Lower lobe of right lung (tissue), 2 donors: ENCODE results near the gene LMLN. TPM values are rescaled to one million over a fixed set of nuclear protein-coding genes. Genes with fewer than 3 reads are reported as not detected.

Experiments
- ATAC-seq, 2 donors: fragments of 200-7000 bp; cut with Tn5 transposase; one replicate each; pipeline ENCODE4 v1.9.1; 2020 to 2022; ENCODE audit warnings: mild to moderate bottlenecking in 2 of 2, moderate library complexity in 2 of 2
- DNase-seq: peaks from one replicate; pipeline ENCODE4 v3.0.0-alpha.2; 2020
- H3K27ac ChIP-seq: fragments of 200-600 bp; one replicate; pipeline ENCODE4 v1.8.0; 2022
- H3K27me3 ChIP-seq: fragments of 200-600 bp; one replicate; pipeline ENCODE4 v1.8.0; 2022; ENCODE audit warnings: low read depth
- H3K36me3 ChIP-seq: fragments of 200-600 bp; one replicate; pipeline ENCODE4 v1.8.0; 2022; ENCODE audit warnings: mild to moderate bottlenecking
- H3K4me1 ChIP-seq: fragments of 200-600 bp; one replicate; pipeline ENCODE4 v1.8.0; 2022
- H3K4me3 ChIP-seq: fragments of 200-600 bp; one replicate; pipeline ENCODE4 v1.8.0; 2022; ENCODE audit warnings: mild to moderate bottlenecking
- H3K9me3 ChIP-seq: fragments of 200-600 bp; one replicate; pipeline ENCODE4 v1.8.0; 2022
- CTCF ChIP-seq: fragments of 200-600 bp; IDR thresholded peaks from one replicate; pipeline ENCODE4 v1.8.0; 2022; ENCODE audit warnings: antibody characterized with exemption, mild to moderate bottlenecking
- intact Hi-C: fragments of 100-400 bp; cut with DNase I; formaldehyde crosslinking; loops from one replicate; pipeline ENCODE4 v1.11.0; 2022
- total RNA-seq: library from RNA; stranded (reverse); fragmentation: NEBNext Ultra II Directional; extraction: Animal tissue kit (Norgen Biotek cat#: 25700); gene quantifications from one replicate; pipeline ENCODE4 v1.2.1, GENCODE V29; 2021
- donor health status: DM: no; HTN: yes; CAD: no; lungs with severe emphysema.

LMLN gene
- total RNA-seq, 1 donor from 2014 or later = 12.3 TPM

- Histone ChIP-seq H3K27ac (no peak overlapping the region), H3K27me3 (peaks cover 43% of the 10 kb centered on the region), H3K4me1 (no peaks in the 10 kb centered on the region), H3K36me3 (no peaks in the 10 kb centered on the region), H3K9me3 (no peaks in the 10 kb centered on the region), H3K4me3 (no peak overlapping the region)
- intact Hi-C loops = no loop called here
- TF ChIP-seq CTCF = no peak
- DNase-seq (no peak), ATAC-seq (no peak)
These were observed 128.5 kb downstream of the LMLN start for GRCh38 chr3:198088421-198088955.

GRCh38 chr3:198090795-198091332 lies 130.8 kb downstream of the LMLN start:
- Histone ChIP-seq H3K4me1 (no peaks in the 10 kb centered on the region), H3K36me3 (no peaks in the 10 kb centered on the region), H3K9me3 (no peaks in the 10 kb centered on the region), H3K27ac (no peak overlapping the region), H3K27me3 (peaks cover 47% of the 10 kb centered on the region), H3K4me3 (no peak overlapping the region)
- DNase-seq = no peak
- ATAC-seq = no peak
- no peak for TF ChIP-seq CTCF
- intact Hi-C loops = no loop called here

DNA sequence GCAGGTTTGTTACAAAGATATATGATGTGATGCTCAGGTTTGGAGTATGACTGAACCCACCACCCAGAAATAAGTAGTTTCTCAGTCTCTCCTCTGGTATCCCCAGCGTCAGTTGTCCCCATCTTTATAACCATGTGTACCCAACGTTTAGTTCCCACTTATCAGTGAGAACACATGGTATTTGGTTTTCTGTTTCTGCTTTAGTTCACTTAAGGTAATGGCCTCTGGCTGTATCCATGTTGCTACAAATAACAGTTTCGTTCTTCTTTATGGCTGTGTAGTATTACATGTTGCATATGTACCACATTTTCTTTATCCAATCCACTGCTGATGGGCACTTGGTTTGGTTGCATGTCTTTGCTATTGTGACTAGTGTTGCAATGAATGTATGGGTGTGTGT lies 132.3 kb downstream of the LMLN start:
- H3K4me1 ChIP-seq = no peaks in the 10 kb centered on the region
- H3K36me3 ChIP-seq = no peaks in the 10 kb centered on the region
- no peak overlapping the region for H3K27ac ChIP-seq
- H3K9me3 ChIP-seq = no peaks in the 10 kb centered on the region
- no peak overlapping the region for H3K4me3 ChIP-seq
- DNase-seq (no peak), ATAC-seq (no peak)
- H3K27me3 ChIP-seq = peaks cover 47% of the 10 kb centered on the region
- no peak for TF ChIP-seq CTCF
- intact Hi-C loops = no loop called here

DNA sequence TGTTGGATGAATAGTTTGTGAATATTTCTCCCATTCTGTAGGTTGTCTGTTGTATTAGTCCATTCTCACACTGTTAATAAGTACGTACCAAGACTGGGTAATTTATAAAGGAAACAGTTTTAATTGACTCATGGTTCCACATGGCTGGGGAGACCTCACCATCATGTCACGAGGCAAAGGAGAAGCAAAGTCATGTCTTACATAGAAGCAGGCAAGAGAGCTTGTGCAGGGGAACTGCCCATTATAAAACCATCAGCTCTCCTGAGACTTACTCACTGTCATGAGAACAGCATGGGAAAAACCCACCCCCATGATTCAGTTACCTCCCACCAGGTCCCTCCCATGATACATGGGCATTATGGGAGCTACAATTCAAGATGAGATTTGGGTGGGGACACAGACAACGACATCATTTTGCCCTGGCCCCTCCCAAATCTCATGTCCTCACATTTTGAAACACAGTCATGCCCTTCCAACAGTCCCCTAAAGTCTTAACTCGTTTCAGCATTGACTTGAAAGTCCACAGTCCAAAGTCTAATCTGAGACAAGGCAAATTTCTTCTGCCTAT lies 133.2 kb downstream of the LMLN start:
- Histone ChIP-seq H3K4me1 (no peaks in the 10 kb centered on the region), H3K27ac (no peak overlapping the region), H3K9me3 (no peaks in the 10 kb centered on the region), H3K4me3 (no peak overlapping the region), H3K27me3 (peaks cover 39% of the 10 kb centered on the region), H3K36me3 (no peaks in the 10 kb centered on the region)
- ATAC-seq = no peak
- DNase-seq = no peak
- no peak for TF ChIP-seq CTCF
- intact Hi-C loops = no loop called here

Other genes starting within 250 kb of the LMLN start
- 33.1 TPM for gene RUBCN, start 223.3 kb upstream of the LMLN start, total RNA-seq
- gene FYTTD1, start 210.3 kb upstream of the LMLN start, total RNA-seq = 37.7 TPM
- gene LRCH3, start 169.0 kb upstream of the LMLN start, total RNA-seq = 35.7 TPM
- gene RPL35A, start 10.0 kb upstream of the LMLN start, total RNA-seq = 692 TPM